Chondrocyte (in vitro differentiated cells): Measurements from ENCODE around the gene TMEM158. TPM values are rescaled to one million over a fixed set of nuclear protein-coding genes. Genes with fewer than 3 reads are reported as not detected.

Experiments
- DNase-seq: peaks from one replicate; pipeline ENCODE4 v3.0.0; 2021; ENCODE audit warnings: mixed read lengths, low spot score
- H3K27ac Mint-ChIP-seq: one replicate; pipeline ENCODE4 v1.8.0; 2021; ENCODE audit warnings: mild to moderate bottlenecking, moderate library complexity, mixed read lengths; ENCODE audit not compliant: unreplicated experiment
- H3K27me3 Mint-ChIP-seq: 2 replicates; pipeline ENCODE4 v1.8.0; 2021; ENCODE audit warnings: low read depth, mixed read lengths
- H3K36me3 Mint-ChIP-seq: 2 replicates; pipeline ENCODE4 v1.8.0; 2021; ENCODE audit warnings: low read depth, mixed read lengths
- H3K4me1 Mint-ChIP-seq: 2 replicates; pipeline ENCODE4 v1.8.0; 2021; ENCODE audit warnings: low read depth, mild to moderate bottlenecking, mixed read lengths
- H3K4me3 Mint-ChIP-seq: one replicate; pipeline ENCODE4 v1.8.0; 2021; ENCODE audit warnings: mild to moderate bottlenecking, moderate library complexity, mixed read lengths; ENCODE audit not compliant: unreplicated experiment
- H3K9me3 Mint-ChIP-seq: 2 replicates; pipeline ENCODE4 v1.8.0; 2021; ENCODE audit warnings: low read depth, mixed read lengths
- CTCF ChIP-seq: fragments of 200-600 bp; sonication (generic); IDR thresholded peaks from 2 replicates; pipeline ENCODE4 v1.5.0; 2021; ENCODE audit warnings: antibody characterized with exemption, mild to moderate bottlenecking, moderate library complexity
- total RNA-seq: library from RNA; stranded (reverse); gene quantifications from 3 replicates; pipeline ENCODE4 v1.2.1, GENCODE V29; 2021

TMEM158 gene
- total RNA-seq, 1 donor from 2014 or later = 6.9 TPM

- Mint-ChIP-seq H3K27me3 (no peaks in the 10 kb centered on the region), H3K4me1 (no peaks in the 10 kb centered on the region), H3K27ac (no peak overlapping the region), H3K36me3 (no peaks in the 10 kb centered on the region), H3K9me3 (no peaks in the 10 kb centered on the region), H3K4me3 (no peak overlapping the region)
- no peak for DNase-seq
- no peak for TF ChIP-seq CTCF
These were observed 34.1 kb downstream of the TMEM158 start for GRCh38 chr3:45191924-45192417.

DNA sequence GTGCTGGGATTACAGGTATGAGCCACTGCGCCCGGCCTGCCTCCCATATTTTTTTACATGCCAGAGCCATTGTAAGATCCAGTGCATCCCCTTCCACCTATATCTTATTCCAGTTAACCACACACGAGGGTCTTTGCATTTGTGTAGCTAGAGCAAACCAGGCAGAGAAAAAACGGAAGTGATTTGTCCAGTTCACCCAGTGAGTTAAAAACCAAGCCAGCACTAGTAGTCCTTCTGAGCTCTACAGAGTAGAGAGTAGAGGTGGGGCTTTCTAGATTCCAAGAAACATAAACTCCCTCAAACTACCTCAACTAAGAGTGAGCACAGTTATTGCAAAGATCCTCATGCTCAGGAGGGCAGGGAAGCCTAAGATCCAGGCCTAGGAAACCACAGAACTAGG lies 34.7 kb downstream of the TMEM158 start:
- Mint-ChIP-seq H3K4me1 (no peaks in the 10 kb centered on the region), H3K4me3 (no peak overlapping the region)

GRCh38 chr3:45188719-45189659 lies 37.1 kb downstream of the TMEM158 start:
- no peak for DNase-seq
- Mint-ChIP-seq H3K36me3 (no peaks in the 10 kb centered on the region), H3K27ac (no peak overlapping the region), H3K4me3 (no peak overlapping the region), H3K9me3 (no peaks in the 10 kb centered on the region), H3K4me1 (peaks cover 10% of the 10 kb centered on the region), H3K27me3 (no peaks in the 10 kb centered on the region)
- no peak for TF ChIP-seq CTCF

More for the DNA sequence above, 34.7 kb downstream of the TMEM158 start:
- TF ChIP-seq CTCF = no peak
- no peaks in the 10 kb centered on the region for H3K27me3 Mint-ChIP-seq
- H3K36me3 Mint-ChIP-seq = no peaks in the 10 kb centered on the region
- H3K9me3 Mint-ChIP-seq = no peaks in the 10 kb centered on the region
- no peak overlapping the region for H3K27ac Mint-ChIP-seq
- DNase-seq = no peak

- H3K27me3 Mint-ChIP-seq = no peaks in the 10 kb centered on the region
- H3K27ac Mint-ChIP-seq = no peak overlapping the region
- peaks cover 22% of the 10 kb centered on the region for H3K4me1 Mint-ChIP-seq
- no peaks in the 10 kb centered on the region for H3K9me3 Mint-ChIP-seq
- H3K36me3 Mint-ChIP-seq = no peaks in the 10 kb centered on the region
- TF ChIP-seq CTCF = no peak
- DNase-seq = no peak
- no peak overlapping the region for H3K4me3 Mint-ChIP-seq
These were observed 38.4 kb downstream of the TMEM158 start for GRCh38 chr3:45187694-45188141.

- Mint-ChIP-seq H3K27me3 (no peaks in the 10 kb centered on the region), H3K27ac (no peak overlapping the region)
- no peak for TF ChIP-seq CTCF
These were observed 39.2 kb downstream of the TMEM158 start for GRCh38 chr3:45186871-45187270.

More at GRCh38 chr3:45186871-45187270, 39.2 kb downstream of the TMEM158 start:
- no peak overlapping the region for H3K4me3 Mint-ChIP-seq
- peaks cover 24% of the 10 kb centered on the region for H3K4me1 Mint-ChIP-seq
- H3K9me3 Mint-ChIP-seq = no peaks in the 10 kb centered on the region
- no peaks in the 10 kb centered on the region for H3K36me3 Mint-ChIP-seq
- no peak for DNase-seq
